Coronary artery (tissue), 2 donors: Measurements from ENCODE around the gene KRT36.

Experiments used
- DNase-seq: peaks from one replicate; pipeline ENCODE4 v3.0.0-alpha.2; 2017; ENCODE audit warnings: low spot score
- H3K27ac ChIP-seq, 2 donors: fragments of 200-600 bp; sonication (generic); one replicate each; pipeline ENCODE4 v1.5.1; 2016 to 2019
- H3K4me3 ChIP-seq: fragments of 200-600 bp; sonication (generic); 2 replicates; pipeline ENCODE4 v1.5.1; 2016; ENCODE audit warnings: mild to moderate bottlenecking, moderate library complexity
- CTCF ChIP-seq: fragments of 200-600 bp; sonication (generic); IDR thresholded peaks from one replicate; pipeline ENCODE4 v1.5.1; 2019; ENCODE audit warnings: antibody characterized with exemption

Gene KRT36

GRCh38 chr17:41522301-41523224 lies 32.9 kb upstream of the KRT36 start:
- Histone ChIP-seq H3K4me3 (no peak overlapping the region), H3K27ac (no peak overlapping the region)
- TF ChIP-seq CTCF, result no peak
- no peak for DNase-seq

- no peak for DNase-seq
- Histone ChIP-seq H3K27ac (no peak overlapping the region), H3K4me3 (no peak overlapping the region)
- TF ChIP-seq CTCF, result no peak
Observed at GRCh38 chr17:41521574-41522261, 32.0 kb upstream of the KRT36 start.

- Histone ChIP-seq H3K27ac (no peak overlapping the region), H3K4me3 (no peak overlapping the region)
- TF ChIP-seq CTCF, result no peak
- no peak for DNase-seq
Observed at GRCh38 chr17:41520821-41521521, 31.3 kb upstream of the KRT36 start.

GRCh38 chr17:41519501-41520224 lies 30.0 kb upstream of the KRT36 start:
- Histone ChIP-seq H3K27ac (no peak overlapping the region), H3K4me3 (no peak overlapping the region)
- no peak for DNase-seq
- no peak for TF ChIP-seq CTCF

GRCh38 chr17:41518789-41519449 lies 29.2 kb upstream of the KRT36 start, which contains the start of gene KRT15:
TSS of gene KRT15 (minus strand) at chr17:41518890. CDS start at chr17:41518827, 63 bp downstream.
- H3K4me3 ChIP-seq, result no peak within 1 kb of the TSS
- TF ChIP-seq CTCF, result no peak
- no peak within 1 kb of the TSS for H3K27ac ChIP-seq
- no peak for DNase-seq

GRCh38 chr17:41518031-41518430 lies 28.3 kb upstream of the KRT36 start:
- DNase-seq, result no peak
- H3K4me3 ChIP-seq, result no peak overlapping the region
- H3K27ac ChIP-seq, result no peak overlapping the region
- TF ChIP-seq CTCF, result no peak
